GM19452 (cell line): ENCODE data around the gene RSPH1.

ENCODE experiments used
- ATAC-seq: cut with Tn5 transposase; IDR thresholded peaks from one replicate; pipeline ENCODE4 v1.9.1; 2021; ENCODE audit not compliant: unreplicated experiment

RSPH1 gene

GRCh38 chr21:42532466-42533181 lies 36.6 kb upstream of the RSPH1 start:
- no peak for ATAC-seq

DNA sequence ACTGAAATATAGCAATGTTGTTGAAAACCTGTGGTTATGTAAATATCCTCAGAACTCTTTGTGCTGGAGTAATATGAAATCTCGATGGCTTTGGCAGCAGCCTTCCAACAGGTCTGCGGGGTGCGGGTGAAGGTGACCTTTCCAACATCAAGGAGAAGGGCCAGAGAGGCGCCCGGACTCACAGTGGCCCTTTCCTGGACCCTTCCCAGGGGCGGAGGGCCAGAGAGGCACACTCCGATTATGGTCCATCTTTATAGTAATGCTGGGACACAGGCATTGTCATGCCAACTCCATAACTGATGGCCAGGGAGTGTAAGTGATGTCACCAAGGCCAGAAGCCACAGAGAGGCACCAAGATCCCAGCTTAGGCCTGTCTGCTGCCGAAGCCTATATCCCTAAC lies 35.7 kb upstream of the RSPH1 start:
- no peak for ATAC-seq

DNA sequence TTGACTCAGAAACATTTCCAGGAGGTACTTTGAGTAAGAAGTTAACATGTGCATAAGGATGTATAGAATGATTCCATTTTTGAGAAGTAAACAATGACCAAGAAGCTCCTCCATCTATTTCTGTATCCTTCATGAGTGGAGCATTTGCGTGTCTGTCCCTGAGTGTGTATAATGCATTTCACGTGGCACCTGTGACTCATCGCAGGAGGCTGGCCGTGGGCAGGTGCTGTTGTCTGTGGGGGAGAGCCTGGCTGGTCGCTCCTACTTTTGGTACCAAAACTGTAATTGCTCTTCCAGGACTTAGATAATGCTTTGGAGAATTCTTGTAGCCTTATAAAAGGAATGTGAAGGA lies 34.1 kb upstream of the RSPH1 start:
- no peak for ATAC-seq

DNA sequence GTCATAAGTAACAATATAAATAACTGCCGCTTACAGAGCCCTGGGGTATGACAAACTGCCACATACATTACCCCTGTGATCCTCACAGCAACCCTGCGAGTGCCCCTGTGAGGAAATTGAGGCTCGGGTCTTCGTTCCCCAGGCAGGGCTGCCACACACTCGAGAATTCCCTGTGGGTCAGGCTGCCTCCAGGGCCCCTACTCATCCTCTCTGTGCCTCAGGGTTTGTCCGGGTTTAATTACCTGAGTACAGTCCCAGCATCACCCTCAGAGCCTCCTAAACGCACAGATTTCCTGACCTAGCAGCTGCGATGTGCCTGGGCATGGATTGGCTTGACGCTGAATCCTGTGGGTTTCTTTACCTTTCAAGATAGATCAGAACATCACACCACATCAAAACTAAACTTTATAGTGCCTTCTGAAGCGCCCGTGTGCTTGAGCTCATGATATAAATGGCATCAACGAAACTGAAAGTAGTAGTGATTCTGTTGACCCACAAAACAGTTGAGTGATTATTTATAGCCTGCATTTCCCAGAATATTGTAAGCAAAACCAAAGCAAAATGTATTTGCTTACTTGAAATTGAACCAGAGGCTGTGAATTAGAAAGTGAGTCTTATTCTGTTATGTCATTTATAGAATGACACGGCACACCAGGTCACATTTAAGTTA lies 31.6 kb upstream of the RSPH1 start:
- ATAC-seq: no peak

DNA sequence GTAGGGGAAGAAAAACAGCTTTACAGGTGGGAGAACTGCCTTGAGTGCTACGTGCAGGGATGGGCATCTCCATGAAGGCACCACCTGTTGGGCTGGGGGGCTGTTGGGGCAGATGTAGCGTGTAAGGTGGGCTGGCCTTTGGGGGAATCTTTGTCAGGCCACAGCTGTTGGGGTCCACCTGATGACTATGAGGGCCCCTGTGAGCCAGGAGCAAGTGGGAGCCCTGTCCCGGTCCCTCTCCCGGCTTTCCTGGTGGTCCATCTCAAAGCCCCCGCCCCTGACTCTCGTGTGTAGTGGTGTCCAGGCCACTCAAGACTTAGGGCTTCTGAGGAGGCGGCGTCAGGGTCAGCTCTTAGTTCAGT lies 31.1 kb upstream of the RSPH1 start:
- ATAC-seq: no peak

DNA sequence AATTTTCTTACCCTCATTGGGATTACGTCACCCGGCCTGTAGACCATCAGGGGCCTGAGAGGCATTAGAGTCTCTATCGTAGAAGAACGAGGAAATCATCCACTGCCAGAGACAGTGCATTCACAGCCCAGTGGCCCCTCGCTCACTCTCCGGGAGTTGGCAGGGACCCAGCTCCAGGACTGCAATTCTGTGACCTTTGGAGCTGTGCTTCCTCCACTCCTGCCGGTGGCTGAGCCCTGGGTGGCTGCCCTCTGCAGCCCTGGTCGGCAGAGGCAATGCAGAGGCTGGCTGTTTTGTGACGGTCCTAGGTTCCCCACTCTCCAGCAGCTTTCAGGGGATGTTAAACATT lies 30.3 kb upstream of the RSPH1 start:
- no peak for ATAC-seq

GRCh38 chr21:42525676-42526378 lies 29.8 kb upstream of the RSPH1 start:
- ATAC-seq: no peak

- ATAC-seq: peak; percentile 17
Measured at GRCh38 chr21:42525029-42525581, 29.1 kb upstream of the RSPH1 start.

GRCh38 chr21:42524341-42525028 lies 28.5 kb upstream of the RSPH1 start:
- ATAC-seq: peak; percentile 66

- no peak for ATAC-seq
Measured at GRCh38 chr21:42523941-42524340, 27.9 kb upstream of the RSPH1 start.

- ATAC-seq: no peak
Measured at GRCh38 chr21:42523211-42523610, 27.2 kb upstream of the RSPH1 start.

DNA sequence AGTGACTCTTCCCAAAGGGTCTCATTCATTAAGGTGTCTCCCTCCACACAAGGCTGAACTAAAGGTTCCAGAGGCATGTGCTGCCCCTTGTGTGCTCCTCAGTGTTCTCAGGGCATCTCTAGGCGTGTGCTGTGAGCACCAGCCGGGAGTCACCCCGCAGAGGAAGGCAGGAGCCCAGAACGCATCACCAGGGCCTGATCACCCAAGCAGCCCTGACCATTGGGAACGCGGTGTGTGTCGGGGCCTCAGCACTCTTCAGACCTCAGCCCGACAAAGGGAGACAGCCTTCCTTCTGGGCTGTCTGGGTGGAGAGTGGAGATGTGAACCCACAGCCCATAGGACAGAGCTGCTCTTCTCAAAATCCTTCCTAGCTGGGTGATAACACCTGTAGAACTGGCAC lies 26.7 kb upstream of the RSPH1 start:
- ATAC-seq: no peak

- ATAC-seq: no peak
Measured at GRCh38 chr21:42522271-42522670, 26.2 kb upstream of the RSPH1 start.

- ATAC-seq: no peak
Measured at GRCh38 chr21:42521805-42522204, 25.8 kb upstream of the RSPH1 start.

- no peak for ATAC-seq
Measured at GRCh38 chr21:42521384-42521783, 25.4 kb upstream of the RSPH1 start.

- no peak for ATAC-seq
Measured at GRCh38 chr21:42520628-42521253, 24.7 kb upstream of the RSPH1 start.

DNA sequence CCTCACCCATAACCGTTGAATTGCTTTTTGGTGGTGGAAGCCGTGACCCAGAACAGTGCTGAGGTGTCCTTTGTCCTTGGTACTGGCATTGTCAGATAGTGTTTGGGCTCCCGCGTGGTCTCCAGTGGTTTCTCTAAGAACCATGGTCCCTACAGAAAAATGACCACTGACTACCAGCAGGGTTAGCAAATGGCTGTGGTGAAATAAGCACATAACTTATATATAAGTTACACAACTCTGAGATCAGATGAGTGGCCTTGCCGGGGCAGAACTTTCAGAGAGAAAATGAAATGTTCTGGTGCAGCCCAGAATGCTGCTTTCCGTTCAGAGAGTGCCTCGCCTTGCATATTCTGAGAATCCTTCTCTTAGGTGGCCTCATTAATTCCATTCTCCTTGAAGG lies 22.6 kb upstream of the RSPH1 start:
- no peak for ATAC-seq

DNA sequence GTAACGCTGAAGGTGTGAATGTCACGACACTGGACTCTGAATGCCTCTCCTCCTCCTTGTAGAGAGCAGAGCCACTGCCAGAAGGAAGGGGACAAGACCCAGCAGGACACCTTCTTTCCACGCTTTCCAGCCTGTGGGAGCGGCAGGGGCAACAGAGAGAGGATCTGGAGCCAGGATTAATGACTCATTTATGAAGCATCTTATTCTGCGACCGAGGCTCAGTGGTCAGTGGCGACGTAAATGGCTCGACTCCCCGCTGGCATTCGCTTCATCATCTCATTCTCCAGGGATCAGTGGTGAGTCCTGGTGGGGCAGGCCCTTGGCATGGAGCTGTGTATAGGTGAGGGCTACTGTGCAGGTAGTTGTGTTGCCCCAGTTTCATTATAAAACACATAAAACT lies 22.2 kb upstream of the RSPH1 start:
- no peak for ATAC-seq

DNA sequence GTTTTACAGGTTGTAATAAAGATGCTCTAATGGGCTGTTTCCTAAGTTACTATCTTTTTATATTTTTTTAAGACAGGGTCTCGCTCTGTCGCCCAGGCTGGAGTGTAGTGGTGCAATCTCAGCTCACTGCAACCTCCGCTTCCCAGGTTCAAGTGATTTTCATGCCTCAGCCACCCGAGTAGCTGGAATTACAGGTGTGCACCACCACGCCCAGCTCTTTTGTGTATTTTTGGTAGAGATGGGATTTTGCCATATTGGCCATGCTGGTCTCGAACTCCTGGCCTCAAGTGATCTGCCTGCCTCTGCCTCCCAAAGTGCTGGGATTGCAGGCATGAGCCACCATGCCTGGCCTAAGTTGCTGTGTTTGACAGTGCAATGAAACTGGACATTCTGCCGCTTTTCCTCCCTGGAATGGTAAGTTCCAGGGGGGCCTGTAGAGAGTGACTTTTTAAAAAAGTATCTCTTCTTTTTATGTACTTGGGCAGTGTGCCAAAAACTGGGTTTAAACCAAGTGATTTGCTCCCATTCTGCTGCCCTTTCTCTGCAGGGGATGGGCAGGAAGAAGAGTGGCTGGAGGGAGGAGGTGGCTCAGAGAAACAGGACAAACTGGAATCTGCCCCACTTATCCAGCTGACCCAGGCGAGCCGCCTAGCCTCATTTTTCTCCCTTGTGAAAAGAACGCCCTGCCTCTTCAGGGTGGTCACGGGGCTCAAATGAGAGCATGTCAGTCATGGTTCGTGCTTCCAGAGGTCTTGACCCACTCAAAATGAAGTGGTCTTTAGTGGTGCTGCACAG lies 19.9 kb upstream of the RSPH1 start:
- ATAC-seq: no peak

DNA sequence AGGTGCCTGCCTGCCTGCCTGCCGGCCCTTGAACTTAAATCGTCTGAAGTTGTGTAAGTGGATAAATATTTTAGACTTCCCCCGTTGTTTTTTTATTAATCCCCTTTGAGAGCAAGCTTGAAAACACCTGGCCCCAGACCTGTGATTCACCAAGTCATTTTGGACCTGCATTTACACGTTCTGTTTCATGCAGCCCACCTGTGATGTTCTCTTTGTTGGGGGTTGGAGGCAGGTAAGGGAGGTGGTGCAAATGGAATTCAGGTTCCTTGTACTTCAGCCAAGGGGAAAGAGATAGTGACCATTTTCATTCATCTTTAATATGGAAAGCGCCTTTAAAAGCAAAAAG lies 18.8 kb upstream of the RSPH1 start:
- no peak for ATAC-seq
